CD8-positive, alpha-beta memory T cell (primary cell): Measurements from ENCODE around the gene SLC38A3. TPM values are rescaled to one million over a fixed set of nuclear protein-coding genes. Genes with fewer than 3 reads are reported as not detected.

Source experiments
- CTCF ChIA-PET: fragments of 350-600 bp; sonication (Branson Sonifier 250); formaldehyde crosslinking; loops from one replicate; lab custom pipeline; 2021; ENCODE audit warnings: antibody characterized with exemption; lab: Charles Lee
- POLR2A ChIA-PET: fragments of 350-600 bp; sonication (Branson Sonifier 250); formaldehyde crosslinking; loops from one replicate; lab custom pipeline; 2021; ENCODE audit warnings: antibody characterized with exemption; lab: Charles Lee
- DNase-seq, 5 donors: peaks; one replicate each; pipeline versions ENCODE4 v3.0.0 to v3.0.0-alpha.2; 2020 to 2022; ENCODE audit warnings: mixed read lengths in 1 of 5
- H3K27ac ChIP-seq: one replicate; pipeline ENCODE4 v1.7.0; 2013; ENCODE audit warnings: low read depth, mild to moderate bottlenecking, low read length, moderate library complexity
- H3K27me3 ChIP-seq: 2 replicates; pipeline ENCODE4 v1.7.0; 2013; ENCODE audit warnings: low read length, mild to moderate bottlenecking; ENCODE audit not compliant: insufficient read depth, poor library complexity, severe bottlenecking
- H3K36me3 ChIP-seq: 2 replicates; pipeline ENCODE4 v1.7.0; 2013; ENCODE audit warnings: mild to moderate bottlenecking, low read length, moderate library complexity; ENCODE audit not compliant: insufficient read depth
- H3K4me1 ChIP-seq: 2 replicates; pipeline ENCODE4 v1.7.0; 2013; ENCODE audit warnings: mild to moderate bottlenecking, low read length, moderate library complexity; ENCODE audit not compliant: insufficient read depth
- H3K4me3 ChIP-seq: 2 replicates; pipeline ENCODE4 v1.7.0; 2013; ENCODE audit warnings: mild to moderate bottlenecking, low read length
- H3K9me3 ChIP-seq: 2 replicates; pipeline ENCODE4 v1.7.0; 2013; ENCODE audit warnings: mild to moderate bottlenecking, low read length
- H3K27ac Mint-ChIP-seq, 8 donors: one replicate each; pipeline ENCODE4 v1.8.0; 2020 to 2021; ENCODE audit warnings: mixed read lengths in 8 of 8, mild to moderate bottlenecking in 6 of 8, inconsistent platforms in 3 of 8, moderate library complexity in 3 of 8
- H3K27me3 Mint-ChIP-seq, 2 donors: one replicate each; pipeline ENCODE4 v1.8.0; 2020 to 2021; ENCODE audit warnings: mixed read lengths in 2 of 2, mild to moderate bottlenecking in 1 of 2, moderate library complexity in 1 of 2
- H3K36me3 Mint-ChIP-seq, 3 donors: one replicate each; pipeline ENCODE4 v1.8.0; 2020 to 2021; ENCODE audit warnings: mixed read lengths in 3 of 3, inconsistent platforms in 1 of 3, mild to moderate bottlenecking in 1 of 3
- H3K4me1 Mint-ChIP-seq, 3 donors: one replicate each; pipeline ENCODE4 v1.8.0; 2020 to 2021; ENCODE audit warnings: mixed read lengths in 3 of 3, inconsistent platforms in 1 of 3, mild to moderate bottlenecking in 1 of 3
- H3K4me3 Mint-ChIP-seq, 7 donors: one replicate each; pipeline ENCODE4 v1.8.0; 2020 to 2021; ENCODE audit warnings: mixed read lengths in 7 of 7, mild to moderate bottlenecking in 6 of 7, moderate library complexity in 4 of 7, inconsistent platforms in 2 of 7
- H3K9me3 Mint-ChIP-seq, 5 donors: one replicate each; pipeline ENCODE4 v1.8.0; 2020 to 2022; ENCODE audit warnings: mixed read lengths in 5 of 5, mild to moderate bottlenecking in 3 of 5, moderate library complexity in 2 of 5, inconsistent platforms in 1 of 5
- polyA plus RNA-seq: library from polyadenylated mRNA; unstranded; fragments of 300-500 nt; fragmentation: Illumina TruSeq; gene quantifications from one replicate; pipeline ENCODE4 v1.2.3, GENCODE V29; 2021
- total RNA-seq, 2 experiments: library from RNA; stranded (reverse); gene quantifications; one replicate each; pipeline ENCODE4 v1.2.3, GENCODE V29; 2021

SLC38A3 gene
- total and polyA plus RNA-seq, 3 experiments from 2014 or later, result not detected

GRCh38 chr3:50265571-50265970, 60.5 kb downstream of the SLC38A3 start:
- Mint-ChIP-seq H3K4me3 (no peak overlapping the region), H3K27me3 (peaks cover 0 to 7% of the 10 kb centered on the region in 2 donors), H3K4me1 (peaks cover 0 to under 1% (median under 1%) of the 10 kb centered on the region in 3 donors), H3K9me3 (no peaks in the 10 kb centered on the region), H3K27ac (no peak overlapping the region), H3K36me3 (no peaks in the 10 kb centered on the region)
- CTCF ChIA-PET, result interaction anchor here (2.1 kb wide), 1 partner anchor 19 kb away, joined by 7 read pairs; no protein-coding TSS in a partner anchor
- Histone ChIP-seq H3K4me3 (no peak overlapping the region), H3K36me3 (no peaks in the 10 kb centered on the region), H3K27ac (no peak overlapping the region), H3K27me3 (no peaks in the 10 kb centered on the region), H3K4me1 (no peaks in the 10 kb centered on the region), H3K9me3 (no peaks in the 10 kb centered on the region)
- DNase-seq, result no peak
- POLR2A ChIA-PET, result interaction anchor here (0.5 kb wide), 1 partner anchor 135 kb away, joined by 3 read pairs; no protein-coding TSS in a partner anchor

- H3K27ac ChIP-seq, result no peak overlapping the region
- peaks cover 0 to 7% of the 10 kb centered on the region in 2 donors for H3K27me3 Mint-ChIP-seq
- H3K36me3 Mint-ChIP-seq, result no peaks in the 10 kb centered on the region
- no peaks in the 10 kb centered on the region for H3K4me1 Mint-ChIP-seq
- ChIA-PET POLR2A (interaction anchor here (0.5 kb wide), 1 partner anchor 136 kb away, joined by 3 read pairs; no protein-coding TSS in a partner anchor), CTCF (interaction anchor here (0.7 to 2.4 kb wide), 3 partner anchors 10 to 71 kb away, joined by 3 to 12 read pairs (median 7); no protein-coding TSS in a partner anchor)
- no peaks in the 10 kb centered on the region for H3K36me3 ChIP-seq
- no peaks in the 10 kb centered on the region for H3K9me3 ChIP-seq
- no peak overlapping the region for H3K4me3 ChIP-seq
- H3K4me1 ChIP-seq, result no peaks in the 10 kb centered on the region
- no peak for DNase-seq
- no peaks in the 10 kb centered on the region for H3K27me3 ChIP-seq
- H3K9me3 Mint-ChIP-seq, result no peaks in the 10 kb centered on the region
- H3K27ac Mint-ChIP-seq, result no peak overlapping the region
- no peak overlapping the region for H3K4me3 Mint-ChIP-seq
Measured at GRCh38 chr3:50266017-50266416, 60.9 kb downstream of the SLC38A3 start.

GRCh38 chr3:50266836-50267235, 61.8 kb downstream of the SLC38A3 start:
- H3K4me3 Mint-ChIP-seq, result no peak overlapping the region
- CTCF ChIA-PET, result interaction anchor here (0.7 to 2.4 kb wide), 5 partner anchors 9 to 75 kb away, joined by 3 to 12 read pairs (median 6); partner anchors contain the start of gene GNAT1
- Histone ChIP-seq H3K4me1 (no peaks in the 10 kb centered on the region), H3K4me3 (no peak overlapping the region), H3K27ac (no peak overlapping the region), H3K36me3 (no peaks in the 10 kb centered on the region), H3K27me3 (no peaks in the 10 kb centered on the region), H3K9me3 (no peaks in the 10 kb centered on the region)
- no peaks in the 10 kb centered on the region for H3K9me3 Mint-ChIP-seq
- H3K36me3 Mint-ChIP-seq, result no peaks in the 10 kb centered on the region
- POLR2A ChIA-PET, result no interaction called here
- H3K4me1 Mint-ChIP-seq, result peaks cover 0 to 3% (median 0%) of the 10 kb centered on the region in 3 donors
- peaks cover 0 to 7% of the 10 kb centered on the region in 2 donors for H3K27me3 Mint-ChIP-seq
- no peak for DNase-seq
- no peak overlapping the region for H3K27ac Mint-ChIP-seq

GRCh38 chr3:50267280-50267913, 62.3 kb downstream of the SLC38A3 start:
- DNase-seq, result no peak
- CTCF ChIA-PET, result interaction anchor here (1.0 to 2.4 kb wide), 5 partner anchors 8 to 75 kb away, joined by 3 to 12 read pairs (median 6); partner anchors contain the start of gene GNAT1
- no peaks in the 10 kb centered on the region for H3K4me1 ChIP-seq
- H3K9me3 Mint-ChIP-seq, result no peaks in the 10 kb centered on the region
- H3K4me3 Mint-ChIP-seq, result no peak overlapping the region
- peaks cover 0 to 7% of the 10 kb centered on the region in 2 donors for H3K27me3 Mint-ChIP-seq
- no peaks in the 10 kb centered on the region for H3K36me3 ChIP-seq
- H3K27ac Mint-ChIP-seq, result no peak overlapping the region
- H3K4me1 Mint-ChIP-seq, result peaks cover 0 to 3% (median 0%) of the 10 kb centered on the region in 3 donors
- no peaks in the 10 kb centered on the region for H3K27me3 ChIP-seq
- POLR2A ChIA-PET, result no interaction called here
- H3K36me3 Mint-ChIP-seq, result no peaks in the 10 kb centered on the region
- no peak overlapping the region for H3K27ac ChIP-seq
- no peak overlapping the region for H3K4me3 ChIP-seq
- no peaks in the 10 kb centered on the region for H3K9me3 ChIP-seq

GRCh38 chr3:50268276-50268675, 63.2 kb downstream of the SLC38A3 start:
- DNase-seq, result no peak
- H3K27ac ChIP-seq, result no peak overlapping the region
- H3K36me3 Mint-ChIP-seq, result no peaks in the 10 kb centered on the region
- CTCF ChIA-PET, result interaction anchor here (1.2 to 2.4 kb wide), 3 partner anchors 9 to 76 kb away, joined by 4 to 12 read pairs (median 6); partner anchors contain the start of gene GNAT1
- no peaks in the 10 kb centered on the region for H3K9me3 ChIP-seq
- POLR2A ChIA-PET, result no interaction called here
- H3K4me1 ChIP-seq, result peaks cover 4% of the 10 kb centered on the region
- peaks cover 4% of the 10 kb centered on the region for H3K27me3 ChIP-seq
- no peak overlapping the region for H3K27ac Mint-ChIP-seq
- H3K36me3 ChIP-seq, result no peaks in the 10 kb centered on the region
- no peak overlapping the region for H3K4me3 ChIP-seq
- H3K27me3 Mint-ChIP-seq, result peaks cover 4 to 11% of the 10 kb centered on the region in 2 donors
- H3K4me3 Mint-ChIP-seq, result no peak overlapping the region
- H3K4me1 Mint-ChIP-seq, result peaks cover 5 to 8% (median 6%) of the 10 kb centered on the region in 3 donors
- H3K9me3 Mint-ChIP-seq, result no peaks in the 10 kb centered on the region

- ChIA-PET POLR2A (no interaction called here), CTCF (interaction anchor here (1.2 to 1.5 kb wide), 2 partner anchors 9 to 77 kb away, joined by 4 to 6 read pairs; partner anchors contain the start of gene GNAT1)
- Mint-ChIP-seq H3K4me3 (no peak within 1 kb of the TSS), H3K36me3 (no peaks in the 10 kb centered on the region), H3K9me3 (no peaks in the 10 kb centered on the region), H3K27ac (peak within 1 kb of the TSS in 1 of 8 donors; percentile 75), H3K4me1 (peaks cover 5 to 9% (median 8%) of the 10 kb centered on the region in 3 donors), H3K27me3 (peaks cover 4 to 13% of the 10 kb centered on the region in 2 donors)
- DNase-seq, result no peak
- Histone ChIP-seq H3K27ac (no peak within 1 kb of the TSS), H3K4me1 (peaks cover 7% of the 10 kb centered on the region), H3K9me3 (no peaks in the 10 kb centered on the region), H3K27me3 (peaks cover 9% of the 10 kb centered on the region), H3K4me3 (no peak within 1 kb of the TSS), H3K36me3 (no peaks in the 10 kb centered on the region)
Measured at GRCh38 chr3:50268703-50269451, 63.8 kb downstream of the SLC38A3 start, which contains the start of gene SEMA3B. Gene SEMA3B, plus strand, starts transcription at chr3:50269147. Its CDS starts 94 bp downstream, at chr3:50269241.

GRCh38 chr3:50269460-50269859, 64.4 kb downstream of the SLC38A3 start:
- Histone ChIP-seq H3K4me1 (peaks cover 13% of the 10 kb centered on the region), H3K4me3 (no peak overlapping the region), H3K27me3 (peaks cover 14% of the 10 kb centered on the region), H3K27ac (no peak overlapping the region), H3K36me3 (no peaks in the 10 kb centered on the region), H3K9me3 (no peaks in the 10 kb centered on the region)
- ChIA-PET POLR2A (no interaction called here), CTCF (interaction anchor here (7.2 kb wide), 1 partner anchor 75 kb away, joined by 86 read pairs; no protein-coding TSS in a partner anchor)
- Mint-ChIP-seq H3K27me3 (peaks cover 9 to 19% of the 10 kb centered on the region in 2 donors), H3K9me3 (no peaks in the 10 kb centered on the region), H3K4me1 (peaks cover 10 to 15% (median 13%) of the 10 kb centered on the region in 3 donors), H3K4me3 (no peak overlapping the region), H3K27ac (no peak overlapping the region), H3K36me3 (no peaks in the 10 kb centered on the region)
- no peak for DNase-seq
